ENCODE data around the gene LRRC2.
A peak's percentile ranks its signal among the peaks of the same experiment; 100 is the strongest.

LRRC2 gene, protein sequence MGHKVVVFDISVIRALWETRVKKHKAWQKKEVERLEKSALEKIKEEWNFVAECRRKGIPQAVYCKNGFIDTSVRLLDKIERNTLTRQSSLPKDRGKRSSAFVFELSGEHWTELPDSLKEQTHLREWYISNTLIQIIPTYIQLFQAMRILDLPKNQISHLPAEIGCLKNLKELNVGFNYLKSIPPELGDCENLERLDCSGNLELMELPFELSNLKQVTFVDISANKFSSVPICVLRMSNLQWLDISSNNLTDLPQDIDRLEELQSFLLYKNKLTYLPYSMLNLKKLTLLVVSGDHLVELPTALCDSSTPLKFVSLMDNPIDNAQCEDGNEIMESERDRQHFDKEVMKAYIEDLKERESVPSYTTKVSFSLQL

DNA sequence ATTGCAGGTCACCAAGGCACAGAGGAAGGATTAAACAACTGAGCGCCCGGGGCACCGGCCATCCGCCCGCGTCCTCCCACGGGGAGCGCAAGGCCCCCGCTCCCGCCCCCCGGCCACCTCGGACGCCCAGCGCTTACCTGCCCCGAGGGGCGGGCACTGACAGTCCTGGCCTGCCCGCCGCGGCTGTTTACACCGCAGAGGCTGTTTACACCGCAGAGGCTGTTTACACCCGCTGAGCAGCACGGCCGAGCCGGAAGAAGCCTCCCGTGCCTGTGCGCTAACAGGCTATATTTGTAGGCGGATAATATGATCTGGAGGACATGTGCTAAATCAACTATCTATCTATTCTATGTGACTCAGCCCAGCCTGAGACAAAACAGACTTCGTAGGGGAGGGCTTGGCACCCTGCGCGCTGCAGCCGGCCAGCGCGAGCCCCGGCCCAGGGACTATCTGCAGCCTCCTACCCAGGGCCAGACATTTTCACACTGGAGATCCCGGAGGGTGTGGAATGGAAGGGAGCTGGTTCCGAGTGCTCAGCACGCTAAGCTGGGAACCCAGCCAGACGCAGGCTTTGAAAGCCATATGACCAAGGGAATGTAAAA lies at the start of gene LRRC2:
TSS of gene LRRC2 (minus strand) at position 263 of the 602 bp plus-strand sequence. CDS start 14,711 bp downstream, outside the sequence.
- H3K4me3 ChIP-seq (ENCODE audit: control insufficient read depth, low read depth, low read length) = peak within 1 kb of the TSS; percentile 55
- TF ChIP-seq, protein P1, sequence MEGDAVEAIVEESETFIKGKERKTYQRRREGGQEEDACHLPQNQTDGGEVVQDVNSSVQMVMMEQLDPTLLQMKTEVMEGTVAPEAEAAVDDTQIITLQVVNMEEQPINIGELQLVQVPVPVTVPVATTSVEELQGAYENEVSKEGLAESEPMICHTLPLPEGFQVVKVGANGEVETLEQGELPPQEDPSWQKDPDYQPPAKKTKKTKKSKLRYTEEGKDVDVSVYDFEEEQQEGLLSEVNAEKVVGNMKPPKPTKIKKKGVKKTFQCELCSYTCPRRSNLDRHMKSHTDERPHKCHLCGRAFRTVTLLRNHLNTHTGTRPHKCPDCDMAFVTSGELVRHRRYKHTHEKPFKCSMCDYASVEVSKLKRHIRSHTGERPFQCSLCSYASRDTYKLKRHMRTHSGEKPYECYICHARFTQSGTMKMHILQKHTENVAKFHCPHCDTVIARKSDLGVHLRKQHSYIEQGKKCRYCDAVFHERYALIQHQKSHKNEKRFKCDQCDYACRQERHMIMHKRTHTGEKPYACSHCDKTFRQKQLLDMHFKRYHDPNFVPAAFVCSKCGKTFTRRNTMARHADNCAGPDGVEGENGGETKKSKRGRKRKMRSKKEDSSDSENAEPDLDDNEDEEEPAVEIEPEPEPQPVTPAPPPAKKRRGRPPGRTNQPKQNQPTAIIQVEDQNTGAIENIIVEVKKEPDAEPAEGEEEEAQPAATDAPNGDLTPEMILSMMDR (IDR thresholded peaks at IDR 0.05; ENCODE audit: control insufficient read depth, insufficient read depth, low read depth, low read length, missing control alignments) = no peak
- peak; percentile 27 for DNase-seq (ENCODE audit: low read depth)

DNA sequence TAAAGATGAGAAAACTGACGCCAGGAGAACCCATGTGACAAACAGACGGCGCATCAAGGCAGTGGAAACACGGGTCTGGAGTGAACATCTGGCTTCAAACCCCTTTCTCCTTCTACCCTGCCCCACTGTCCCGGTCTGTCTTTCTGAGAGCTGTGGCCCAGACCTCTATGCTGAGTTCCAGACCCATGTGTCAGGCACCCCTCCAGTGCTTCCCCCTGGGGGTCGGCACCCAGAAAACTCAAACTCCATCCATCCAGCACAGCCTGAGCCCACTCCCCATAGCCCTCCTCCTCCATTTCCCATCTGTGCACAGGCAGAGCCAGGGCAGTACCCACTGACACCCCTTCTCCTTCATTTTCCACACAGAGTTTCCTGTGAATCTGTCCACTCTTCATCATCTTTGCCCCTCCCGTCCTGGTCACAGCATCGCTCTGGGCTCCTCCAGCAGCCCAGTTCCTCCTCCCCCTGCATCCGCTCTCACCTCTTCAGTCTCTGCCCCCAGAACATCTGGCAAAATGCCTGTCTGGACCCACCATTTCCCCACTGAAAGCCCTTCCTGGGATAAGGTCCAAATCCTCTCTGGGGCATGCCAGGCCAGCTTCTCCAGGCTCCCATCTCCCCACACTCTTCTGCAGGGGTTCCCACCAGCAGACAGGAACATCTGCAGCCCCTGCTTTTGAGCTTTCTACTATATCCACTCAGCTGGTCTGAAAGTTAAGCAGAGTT lies 49.1 kb upstream of the LRRC2 start:
- no peak for DNase-seq (ENCODE audit: low read depth)
- H3K4me3 ChIP-seq (ENCODE audit: control insufficient read depth, low read depth, low read length) = no peak overlapping the region

DNA sequence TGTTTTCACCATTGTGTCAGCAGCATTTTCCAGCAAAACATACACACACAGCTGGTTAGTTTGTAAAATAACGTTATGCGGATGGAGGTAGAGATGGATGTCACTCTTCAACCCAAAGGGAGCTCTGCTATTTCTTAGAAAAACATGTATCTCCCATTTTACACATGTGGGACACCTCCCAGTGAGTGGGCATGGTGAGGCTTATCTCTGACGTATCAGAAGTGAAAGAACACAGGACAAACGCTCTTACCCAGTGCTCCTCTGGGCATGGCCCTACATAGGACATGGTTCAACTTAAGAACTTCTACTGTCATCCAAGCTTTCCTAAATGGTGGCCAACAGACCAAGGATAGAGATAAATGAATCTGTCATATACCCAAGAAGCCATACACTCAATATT lies 48.3 kb upstream of the LRRC2 start:
- TF ChIP-seq, protein P1 (IDR thresholded peaks at IDR 0.05; ENCODE audit: control insufficient read depth, insufficient read depth, low read depth, low read length, missing control alignments) = no peak
- DNase-seq (ENCODE audit: low read depth) = no peak
- H3K4me3 ChIP-seq (ENCODE audit: control insufficient read depth, low read depth, low read length) = no peak overlapping the region

More for the DNA sequence above, 49.1 kb upstream of the LRRC2 start:
- TF ChIP-seq, protein P1 (IDR thresholded peaks at IDR 0.05; ENCODE audit: control insufficient read depth, insufficient read depth, low read depth, low read length, missing control alignments) = no peak

DNA sequence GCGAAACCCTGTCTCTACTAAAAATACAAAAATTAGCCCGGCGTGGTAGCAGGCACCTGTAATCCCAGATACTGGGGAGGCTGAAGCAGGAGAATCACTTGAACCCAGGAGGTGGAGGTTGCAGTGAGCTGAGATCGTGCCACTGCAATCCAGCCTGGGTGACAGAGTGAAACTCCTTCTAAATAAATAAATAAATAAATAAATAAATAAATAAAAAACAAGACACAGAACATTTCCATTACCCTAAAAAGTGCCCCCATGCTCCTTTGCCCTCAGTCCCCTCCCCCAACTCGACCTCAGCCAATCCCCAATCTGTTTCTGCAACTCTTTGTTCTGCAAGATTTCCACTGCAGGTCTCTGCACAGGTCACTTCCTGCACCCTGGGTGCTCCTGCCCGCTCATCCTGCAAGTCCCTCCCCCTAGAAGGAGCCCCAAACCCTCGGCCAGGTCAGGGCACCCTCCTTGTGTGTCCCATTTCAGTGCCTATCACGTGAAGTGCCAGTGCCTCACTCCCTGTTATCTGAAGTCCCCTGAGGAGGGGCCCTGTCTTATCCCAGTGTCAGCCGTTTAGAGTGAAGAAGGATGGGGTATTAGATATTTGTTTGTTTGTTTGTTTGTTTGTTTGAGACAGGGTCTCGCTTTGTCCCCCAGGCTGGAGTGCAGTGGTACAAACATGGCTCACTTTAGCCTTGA lies 47.4 kb upstream of the LRRC2 start:
- no peak for DNase-seq (ENCODE audit: low read depth)
- TF ChIP-seq, protein P1 (IDR thresholded peaks at IDR 0.05; ENCODE audit: control insufficient read depth, insufficient read depth, low read depth, low read length, missing control alignments) = no peak
- H3K4me3 ChIP-seq (ENCODE audit: control insufficient read depth, low read depth, low read length) = no peak overlapping the region

DNA sequence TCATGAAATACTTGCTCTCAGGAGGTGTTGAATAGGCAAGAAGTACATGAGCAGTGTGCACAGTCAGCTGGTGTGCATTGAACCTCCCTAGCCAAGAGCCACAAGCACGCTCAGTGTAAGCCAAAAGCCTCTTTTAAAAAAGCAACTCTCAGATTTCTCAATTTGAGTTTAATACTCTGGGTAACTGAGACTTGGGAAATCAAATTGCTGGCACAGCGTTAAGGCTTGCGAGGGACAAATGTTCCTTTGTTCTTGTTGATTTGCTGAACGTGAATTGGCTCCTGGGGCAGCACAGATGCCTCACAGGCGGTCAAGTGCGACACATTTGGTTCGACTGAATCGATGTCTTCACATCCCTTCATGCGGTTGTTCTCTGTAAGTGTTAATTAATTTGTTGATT lies 46.2 kb upstream of the LRRC2 start, which contains the start of gene FAM240A:
TSS of gene FAM240A (plus strand) at position 202 of the 400 bp plus-strand sequence. CDS start at position 361, 159 bp downstream.
- TF ChIP-seq, protein P1 (IDR thresholded peaks at IDR 0.05; ENCODE audit: control insufficient read depth, insufficient read depth, low read depth, low read length, missing control alignments) = no peak
- no peak for DNase-seq (ENCODE audit: low read depth)

More for the DNA sequence above, 46.2 kb upstream of the LRRC2 start, which contains the start of gene FAM240A:
- no peak within 1 kb of the TSS for H3K4me3 ChIP-seq (ENCODE audit: control insufficient read depth, low read depth, low read length)
